GM21423 (cell line): ENCODE results near the gene PTPRD.
A peak's percentile ranks its signal among the peaks of the same experiment; 100 is the strongest.

Source experiments
- ATAC-seq: cut with Tn5 transposase; IDR thresholded peaks from one replicate; pipeline ENCODE4 v1.9.1; 2021; ENCODE audit warnings: mild to moderate bottlenecking, moderate library complexity; ENCODE audit not compliant: unreplicated experiment

PTPRD gene

DNA sequence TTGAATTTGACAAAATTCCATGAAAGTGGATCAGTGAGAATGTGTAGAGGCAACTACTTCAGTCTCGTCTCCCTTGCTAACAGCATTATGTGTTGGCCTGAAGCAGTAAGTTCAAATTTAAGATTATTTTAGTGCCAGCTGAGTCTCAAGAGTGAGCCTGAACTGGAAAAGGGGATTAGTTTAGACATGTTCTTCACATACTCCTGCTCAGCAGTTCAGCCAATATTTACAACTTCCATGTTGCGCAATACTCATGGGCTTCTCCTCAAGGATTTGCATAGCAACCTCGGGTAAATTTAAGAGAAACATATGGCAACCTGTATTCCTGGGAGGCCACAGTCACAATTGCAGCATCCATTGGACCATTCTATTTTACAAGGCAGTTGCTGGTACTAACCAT is 553.8 kb downstream of the PTPRD start:
- ATAC-seq: no peak

DNA sequence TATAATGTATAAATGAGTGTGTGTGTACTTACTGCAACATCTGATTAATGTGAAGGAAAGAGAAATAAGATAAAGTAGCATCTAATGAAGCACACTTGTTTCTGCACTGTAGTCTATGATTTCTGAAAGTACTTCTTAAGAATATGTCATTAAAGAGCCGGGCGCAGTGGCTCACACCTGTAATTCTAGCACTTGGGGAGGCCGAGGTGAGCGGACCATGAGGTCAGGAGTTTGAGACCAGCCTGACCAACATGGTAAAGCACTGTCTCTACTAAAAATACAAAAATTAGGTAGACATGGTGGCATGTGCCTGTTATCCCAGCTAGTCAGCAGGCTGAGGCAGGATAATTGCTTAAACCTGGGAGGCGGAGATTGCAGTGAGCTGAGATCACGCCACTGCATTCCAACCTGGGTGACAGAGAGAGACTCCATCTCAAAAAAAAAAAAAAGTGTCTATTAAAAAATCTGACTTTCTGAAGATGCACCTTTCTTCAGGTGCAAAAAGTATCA is 556.9 kb downstream of the PTPRD start:
- ATAC-seq: no peak

DNA sequence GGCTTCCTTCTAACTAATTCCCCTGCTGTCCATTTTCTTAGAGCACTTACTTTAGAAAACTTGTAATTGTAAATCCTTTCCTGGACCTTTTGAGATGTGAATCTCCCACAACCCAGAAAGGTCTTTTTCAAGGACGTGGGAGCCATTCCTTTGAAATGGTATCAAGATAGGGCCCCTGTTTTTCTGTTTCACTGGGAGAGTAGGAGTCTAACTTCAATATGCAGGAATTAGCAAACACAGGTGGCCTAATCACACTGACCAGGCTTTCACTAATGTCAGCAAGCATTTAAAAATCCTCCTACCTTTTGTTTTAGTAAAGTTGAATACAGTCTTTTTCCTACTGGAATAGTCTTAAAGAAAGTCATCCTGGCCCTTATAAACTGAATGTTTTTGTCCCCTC is 558.3 kb downstream of the PTPRD start:
- ATAC-seq: no peak

DNA sequence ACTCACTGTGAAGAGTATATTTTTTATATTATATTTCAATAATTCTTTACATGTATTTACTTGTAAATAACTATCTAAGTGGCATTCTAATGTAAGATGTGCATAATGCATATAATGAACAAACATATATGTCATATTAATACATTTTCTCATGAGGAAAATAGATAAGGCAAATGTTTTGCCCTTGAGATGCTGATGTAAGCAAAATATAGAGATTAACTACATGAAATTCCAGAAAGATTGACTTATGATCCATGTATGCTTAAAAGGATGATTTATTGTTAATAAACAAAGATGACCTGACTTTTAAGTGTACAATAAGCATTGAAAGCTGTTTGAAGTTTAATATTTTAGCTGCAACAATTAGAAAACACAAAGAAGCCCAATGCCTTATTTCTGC is 559.9 kb downstream of the PTPRD start:
- ATAC-seq: no peak

DNA sequence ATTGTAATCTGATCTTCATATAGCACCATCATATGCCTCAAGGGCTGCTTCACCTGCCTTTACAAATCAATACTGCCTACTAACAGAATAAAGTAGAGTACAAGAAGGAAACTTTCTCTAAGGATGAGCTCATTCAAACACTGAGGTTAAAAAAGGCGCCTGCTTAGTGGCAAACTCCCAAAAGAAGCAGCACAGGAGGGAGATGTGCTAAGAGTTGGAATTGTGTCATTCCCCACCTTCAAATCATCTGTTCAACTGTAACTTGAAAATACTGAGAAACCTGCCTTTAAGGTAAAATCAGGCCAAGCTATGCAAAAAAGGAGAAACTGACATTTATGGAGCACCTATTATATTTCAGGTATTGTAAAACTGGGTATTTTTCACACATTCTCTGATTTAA is 560.6 kb downstream of the PTPRD start:
- ATAC-seq: no peak

DNA sequence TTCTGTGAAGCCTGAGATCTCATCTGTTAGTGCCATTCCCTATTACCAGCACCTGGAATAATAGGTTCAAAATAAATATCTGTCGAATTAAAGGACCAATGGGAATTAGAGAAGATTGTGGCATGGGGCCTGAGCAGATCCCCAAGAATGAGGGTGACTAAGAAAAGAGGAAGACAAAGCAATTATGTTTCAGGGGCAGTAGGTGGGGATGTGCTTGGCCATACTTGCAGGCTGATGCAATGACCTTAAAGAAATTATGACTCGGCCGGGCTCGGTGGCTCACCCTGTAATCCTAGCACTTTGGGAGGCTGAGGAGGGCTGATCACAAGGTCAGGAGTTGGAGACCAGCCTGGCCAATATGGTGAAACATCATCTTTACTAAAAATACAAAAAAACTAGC is 562.8 kb downstream of the PTPRD start:
- ATAC-seq: no peak

DNA sequence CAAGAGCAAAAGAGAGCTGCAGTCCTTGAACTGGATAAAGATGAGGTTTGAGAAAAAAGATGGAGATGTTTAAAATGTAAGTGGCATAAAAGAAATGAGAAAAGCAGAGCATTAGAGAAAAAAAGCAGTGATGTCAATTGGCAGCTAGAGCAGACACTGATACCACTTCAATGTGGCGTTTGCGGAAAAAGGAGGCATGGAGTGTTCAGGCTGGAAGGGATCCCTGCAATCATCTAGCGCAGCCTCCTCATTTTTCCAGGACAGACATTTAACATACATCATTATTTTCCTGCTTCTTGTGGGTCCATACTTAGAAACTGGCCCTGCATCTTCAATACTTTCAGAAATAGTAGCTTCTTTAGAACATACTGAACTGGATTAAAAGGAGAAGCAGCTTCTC is 563.8 kb downstream of the PTPRD start:
- no peak for ATAC-seq

DNA sequence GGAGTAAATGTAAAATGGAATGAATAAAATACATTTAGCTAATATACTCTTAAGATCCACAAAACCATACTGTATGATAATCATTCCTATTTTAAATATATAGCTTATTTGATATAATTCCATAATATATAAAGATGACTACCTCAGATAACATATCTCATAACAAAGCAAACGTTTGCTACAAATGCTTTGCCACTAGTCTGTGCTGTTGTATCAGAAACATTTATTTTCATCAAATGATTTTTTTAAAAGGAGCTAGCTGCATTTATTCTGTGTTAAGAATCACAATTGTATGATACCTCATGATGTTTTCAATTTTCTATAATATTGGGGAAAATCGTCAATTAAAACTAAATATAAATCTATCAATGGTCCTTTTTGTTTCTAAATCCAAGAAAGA is 567.2 kb downstream of the PTPRD start:
- no peak for ATAC-seq

DNA sequence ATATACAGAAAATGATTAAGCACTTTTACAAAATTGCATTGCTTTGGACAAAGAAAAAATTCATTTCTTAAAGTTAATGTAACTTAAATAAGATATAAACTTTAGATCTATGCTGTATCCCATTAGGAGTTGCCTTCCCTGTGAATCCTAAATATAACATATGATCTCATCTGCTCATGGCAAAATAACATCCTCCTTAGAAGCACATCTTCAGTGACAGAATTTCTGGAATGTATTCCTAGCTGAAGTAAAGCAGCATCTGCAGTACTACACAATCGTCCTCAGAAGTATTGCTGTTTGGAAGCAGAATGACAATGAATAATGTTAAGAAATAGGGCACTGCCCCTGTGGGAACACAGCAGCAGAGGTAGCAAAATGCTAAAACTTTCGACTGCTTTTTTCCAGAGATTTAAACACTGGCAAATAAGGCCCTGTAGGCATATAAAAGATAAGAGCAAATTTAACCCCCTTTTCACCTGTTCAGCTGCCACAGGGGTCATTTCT is 571.0 kb downstream of the PTPRD start:
- no peak for ATAC-seq

DNA sequence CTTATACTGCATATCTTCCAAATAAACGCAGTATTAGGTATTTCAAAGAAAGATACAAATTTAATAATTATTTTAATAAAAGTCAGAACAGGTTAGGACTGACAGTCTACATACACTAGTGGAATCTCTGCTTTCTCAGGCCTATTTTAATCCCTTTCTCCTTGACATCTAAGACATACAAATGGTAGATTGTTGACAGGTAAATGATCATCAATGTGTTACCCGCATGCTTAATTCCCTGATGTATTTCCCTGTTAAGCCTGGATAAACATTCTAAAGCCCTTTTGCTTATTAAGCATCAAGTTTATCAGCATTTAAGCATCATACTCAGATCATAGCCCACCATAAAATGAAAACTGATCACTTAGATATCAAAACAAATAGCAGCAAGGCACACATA is 576.7 kb downstream of the PTPRD start:
- ATAC-seq: no peak

DNA sequence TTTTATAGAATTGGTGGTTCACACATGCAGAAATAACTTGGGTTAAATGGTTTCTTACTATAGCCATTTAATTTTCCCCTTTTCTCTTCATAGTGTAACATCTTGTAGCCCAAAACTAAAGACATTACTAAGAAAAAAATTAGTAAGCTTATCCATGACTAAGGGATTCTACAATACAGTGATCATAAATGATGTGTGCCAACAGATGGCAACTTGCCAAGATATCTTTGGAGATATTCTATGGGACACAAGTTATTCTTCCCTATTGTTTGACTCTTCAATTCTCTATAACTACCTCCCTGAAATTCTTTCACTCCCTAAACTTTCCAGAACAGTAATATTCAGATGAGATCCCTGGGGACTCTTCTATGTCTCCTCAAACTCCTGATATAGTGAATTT is 580.6 kb downstream of the PTPRD start:
- no peak for ATAC-seq

DNA sequence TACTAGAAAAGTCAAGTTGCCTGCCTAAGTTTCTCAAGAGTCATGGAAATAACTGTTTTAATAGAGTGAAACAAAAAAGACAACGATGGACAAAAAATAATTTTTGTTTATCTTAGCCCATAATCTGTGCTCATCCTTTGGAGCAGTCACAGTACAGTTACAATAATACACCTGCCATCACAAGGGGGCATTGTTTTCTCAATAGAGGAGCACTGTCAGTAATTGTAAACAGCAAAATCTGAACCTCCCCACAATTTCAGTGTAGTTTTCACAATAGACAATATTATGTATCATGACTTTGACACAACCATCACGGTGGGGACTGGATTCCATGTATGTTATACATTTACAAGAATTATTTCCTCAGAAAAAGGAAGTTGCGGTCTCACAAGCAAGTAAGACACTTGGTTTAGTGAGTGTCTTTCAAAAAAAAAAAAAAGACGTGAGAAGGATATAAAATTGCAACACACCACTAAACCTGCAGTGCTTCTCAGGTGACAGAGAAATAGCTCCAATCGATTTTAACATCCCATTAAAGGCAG is 586.3 kb downstream of the PTPRD start:
- ATAC-seq: no peak

DNA sequence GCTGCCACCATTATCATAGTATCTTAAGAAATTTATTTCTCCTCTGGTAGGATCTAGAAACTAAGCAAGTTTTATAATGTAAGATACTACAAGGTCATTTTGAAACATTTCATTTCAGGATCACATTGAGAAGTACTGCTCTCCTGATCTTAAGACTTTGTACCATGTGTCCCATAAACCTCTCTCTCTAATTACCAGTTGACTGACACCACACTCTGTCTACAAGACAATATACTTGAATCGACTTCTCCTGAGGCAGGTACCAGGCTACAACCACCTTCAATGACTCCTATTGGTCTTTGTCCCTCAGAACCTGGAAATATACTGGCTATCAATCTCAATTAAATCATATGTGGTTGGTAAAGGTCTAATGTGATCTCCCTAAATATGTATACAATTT is 597.0 kb downstream of the PTPRD start:
- ATAC-seq: no peak

DNA sequence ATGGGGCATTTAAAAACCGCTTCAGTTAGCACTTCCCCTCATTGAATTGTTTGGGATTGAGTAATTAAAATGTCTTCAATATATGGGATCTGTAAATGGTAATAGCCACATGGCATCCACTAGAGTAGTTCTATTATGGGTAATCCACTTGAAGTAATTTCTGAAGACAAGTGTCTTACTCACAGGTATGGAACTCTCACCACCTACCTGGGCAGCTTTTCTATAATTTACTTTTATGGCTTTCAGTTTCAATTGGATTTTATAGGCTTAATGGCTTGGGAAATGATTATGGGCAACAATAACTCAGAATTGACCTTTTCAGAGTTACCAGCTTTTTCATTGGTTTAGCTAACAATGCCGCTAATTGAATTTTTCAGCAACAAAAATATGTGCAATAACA is 597.9 kb downstream of the PTPRD start:
- no peak for ATAC-seq

DNA sequence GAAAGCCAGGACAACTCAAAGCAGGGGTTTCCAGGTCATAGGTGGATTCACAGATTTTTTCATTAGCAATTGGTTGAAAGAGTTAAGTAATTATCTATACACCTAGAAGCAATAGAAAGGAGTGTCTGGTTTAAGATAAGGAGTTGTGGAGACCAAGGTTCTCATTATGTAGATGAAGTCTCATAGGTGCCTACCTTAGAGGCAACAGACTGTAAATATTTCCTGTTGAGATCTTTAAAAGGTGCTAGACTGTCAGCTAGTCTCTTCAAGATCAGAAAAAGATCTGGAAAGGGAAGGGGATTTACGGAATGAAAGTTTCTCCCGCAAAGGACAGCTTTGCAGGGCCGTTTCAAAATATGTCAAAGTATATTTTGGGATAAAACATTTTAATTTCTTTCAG is 603.4 kb downstream of the PTPRD start:
- ATAC-seq: no peak

DNA sequence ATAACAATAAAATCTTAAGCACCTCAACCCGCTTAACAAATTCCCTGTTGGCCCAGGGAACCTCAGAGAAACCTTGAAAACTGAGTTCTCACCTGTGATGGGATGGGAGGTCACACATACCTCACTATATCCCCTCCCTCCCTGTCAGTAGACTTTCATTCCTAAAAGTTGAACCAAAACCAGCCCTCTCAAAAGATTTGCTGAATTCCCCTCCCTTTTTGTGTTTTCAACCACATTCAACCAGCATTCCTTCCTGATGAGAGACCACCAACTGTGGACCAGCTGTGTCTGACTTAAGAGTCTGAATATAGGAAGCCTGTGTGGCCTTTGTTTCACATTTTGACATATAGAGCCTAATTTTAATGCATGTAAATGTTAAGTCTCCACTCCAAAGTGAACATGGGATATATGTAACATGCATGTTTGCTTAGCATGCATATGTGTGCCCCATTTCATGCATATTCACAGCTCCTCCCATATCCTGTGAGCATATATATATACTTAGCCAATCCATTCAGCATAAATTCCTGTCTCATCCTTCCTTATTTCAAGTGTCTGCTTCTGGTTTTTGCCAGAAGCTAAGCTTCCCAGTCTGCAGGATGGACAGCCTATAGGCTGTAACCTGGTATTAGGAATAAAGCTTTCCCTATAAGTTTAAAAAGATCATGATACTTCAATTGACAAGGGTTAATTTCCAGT is 604.6 kb downstream of the PTPRD start:
- no peak for ATAC-seq

DNA sequence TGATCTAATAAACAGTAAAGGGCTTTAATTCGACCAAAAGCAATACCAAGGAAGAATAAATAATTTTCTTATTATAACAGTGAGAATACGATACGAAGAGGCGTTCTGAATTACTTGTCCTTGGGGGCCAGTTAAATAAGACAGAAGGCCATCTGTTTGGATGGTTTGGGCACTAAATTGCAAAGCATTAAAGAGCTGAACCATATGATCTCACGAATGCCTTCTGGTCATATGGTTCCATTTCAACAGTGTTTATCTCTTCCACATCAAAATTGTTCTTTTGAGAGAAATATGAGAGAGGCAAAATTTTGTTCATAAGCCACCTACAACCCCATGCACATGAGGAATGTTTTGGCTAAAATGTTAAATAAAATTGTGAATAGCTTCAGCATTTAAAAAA is 605.4 kb downstream of the PTPRD start:
- no peak for ATAC-seq

DNA sequence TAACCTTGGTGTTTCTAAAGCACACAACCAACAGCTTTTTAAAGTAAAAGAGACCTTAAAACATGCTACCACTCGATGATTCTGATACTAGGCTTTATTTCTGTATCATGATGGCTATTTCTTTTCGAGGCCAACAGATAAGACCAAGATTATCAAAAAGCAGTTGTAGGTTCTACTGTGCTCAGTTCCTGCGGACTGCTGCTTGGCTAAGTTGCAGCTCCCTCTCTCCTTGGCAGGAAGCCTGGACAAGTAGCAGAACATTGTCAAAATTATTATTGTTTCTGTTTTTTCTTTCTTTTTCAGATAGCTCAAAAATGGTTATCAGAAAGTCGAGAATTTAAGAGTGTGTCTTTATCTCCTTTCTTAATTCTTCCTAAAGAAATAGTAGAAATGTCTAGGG is 607.6 kb downstream of the PTPRD start:
- no peak for ATAC-seq

DNA sequence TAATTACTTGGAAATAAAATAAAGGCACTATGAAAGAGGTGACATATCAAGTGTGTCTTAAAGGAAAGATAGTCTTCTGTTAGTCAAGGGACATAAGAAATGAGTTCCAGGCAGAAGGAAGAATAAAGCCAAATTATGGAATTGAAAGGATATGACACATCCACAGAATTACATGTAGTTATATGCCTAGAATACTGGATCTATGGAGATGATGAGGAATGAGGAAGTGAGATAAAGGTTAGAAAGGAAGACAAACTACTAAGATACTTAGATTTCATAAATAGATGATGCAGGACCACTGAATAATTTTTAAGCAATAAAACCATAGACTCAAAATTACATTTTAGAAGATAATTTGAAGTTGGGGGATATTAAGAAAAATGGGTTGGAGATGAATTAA is 609.8 kb downstream of the PTPRD start:
- no peak for ATAC-seq

DNA sequence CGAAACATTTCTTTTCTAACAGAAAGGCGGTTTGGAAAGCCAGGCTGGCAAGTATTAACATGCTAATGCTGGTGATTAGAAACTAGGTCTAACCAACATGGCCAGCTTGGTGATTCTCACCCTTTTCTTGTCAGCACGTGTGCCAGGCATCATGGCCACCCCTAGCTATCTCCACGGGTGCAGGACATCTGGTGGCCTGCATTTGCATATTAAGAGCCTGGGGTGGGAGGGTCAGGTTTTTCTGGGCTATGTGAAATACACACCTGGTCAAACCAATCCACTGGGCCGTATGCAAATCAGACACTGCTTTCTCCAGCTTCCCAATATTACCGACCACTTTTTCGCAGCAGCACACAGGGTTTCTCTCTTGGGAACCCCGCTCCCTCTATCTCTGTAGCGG is 612.1 kb downstream of the PTPRD start:
- ATAC-seq: no peak

DNA sequence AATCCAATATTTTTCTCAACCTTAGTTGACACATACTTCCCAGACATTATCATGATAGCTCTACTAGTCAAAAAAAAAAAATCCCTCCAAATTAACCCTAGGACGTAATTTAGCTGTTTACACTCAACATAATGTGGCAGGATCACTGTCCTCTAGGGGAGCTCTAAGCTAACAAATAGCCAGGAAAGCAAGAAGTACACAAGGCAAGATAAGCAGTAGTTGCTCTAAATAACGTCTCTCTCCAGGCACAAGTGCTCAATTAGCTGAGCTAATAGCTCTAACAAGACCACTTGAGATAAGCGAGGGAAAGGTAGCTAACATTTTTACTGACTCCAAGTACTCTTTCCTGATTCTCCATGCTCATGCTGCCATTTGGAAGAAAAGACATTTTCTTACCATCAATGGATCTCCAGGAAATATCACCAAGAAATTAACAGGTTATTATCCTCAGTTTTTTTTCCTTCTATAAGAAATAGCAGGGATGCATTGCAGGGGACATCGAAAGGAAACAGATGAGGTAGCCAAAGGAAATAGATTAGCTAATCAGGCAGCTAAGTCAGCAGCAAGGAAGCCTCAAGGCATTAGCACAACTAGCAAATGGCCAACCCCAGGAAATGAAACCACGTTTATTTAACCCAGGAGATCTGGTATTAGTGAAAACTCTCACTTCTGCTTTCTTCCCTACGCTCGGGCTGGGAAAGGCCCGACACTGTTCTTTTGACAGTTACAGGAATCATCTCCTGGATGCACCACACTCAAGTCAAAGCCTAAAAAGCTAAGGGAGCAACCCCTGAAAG is 614.1 kb downstream of the PTPRD start:
- peak; percentile 58 for ATAC-seq

DNA sequence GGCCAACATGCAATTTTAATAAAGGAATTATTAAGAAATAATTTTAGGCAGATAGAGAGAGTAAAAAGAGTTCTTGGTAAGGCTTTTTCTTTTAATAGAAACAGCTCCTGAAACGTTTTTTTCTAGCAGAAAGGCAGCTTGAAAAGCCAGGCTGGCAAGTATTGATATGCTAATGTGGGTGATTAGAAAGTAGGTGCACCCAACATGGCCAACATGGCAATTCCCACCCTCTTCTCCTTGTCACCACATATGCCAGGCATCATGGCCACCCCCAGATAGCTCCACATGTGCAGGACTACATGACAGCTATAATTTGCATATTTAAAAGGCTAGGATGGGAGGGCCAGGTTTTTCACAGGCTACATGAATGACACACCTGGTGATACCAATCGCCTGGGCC is 615.2 kb downstream of the PTPRD start:
- ATAC-seq: no peak
